IMR-90 (cell line): ENCODE data around the gene NPY4R2. TPM values are rescaled to one million over a fixed set of nuclear protein-coding genes. Genes with fewer than 3 reads are reported as not detected.
"Not testable (repeated sequence)": the region's sequence is repeated elsewhere in the genome, so short reads cannot be mapped to it uniquely, and the experiment has no call there.

Source experiments
- ATAC-seq: fragments of 200-7000 bp; cut with Tn5 transposase; 2 replicates; pipeline ENCODE4 v1.9.1; 2020; ENCODE audit warnings: low read depth, mild to moderate bottlenecking, moderate library complexity
- BruUV-seq: library from RNA; stranded (reverse); fragments of 400-500 nt; replicated peaks from 2 replicates; lab custom pipeline; 2021; lab: Mats Ljungman, UMichigan
- CTCF ChIA-PET: fragments of 300-600 bp; formaldehyde crosslinking; extraction: SDS; loops from one replicate; lab custom pipeline; 2021; ENCODE audit warnings: antibody characterized with exemption; lab: Yijun Ruan, JAX
- POLR2A ChIA-PET: fragments of 300-600 bp; sonication (Branson Sonifier 250); formaldehyde crosslinking; loops from one replicate; lab custom pipeline; 2022; ENCODE audit warnings: antibody characterized with exemption; ENCODE audit not compliant: unreplicated experiment; lab: Charles Lee
- DNase-seq: peaks from one replicate; pipeline ENCODE4 v3.0.0; 2013
- H2AFZ ChIP-seq: replicated peaks from 2 replicates; pipeline ENCODE3; 2013; ENCODE audit warnings: low read length, mild to moderate bottlenecking; ENCODE audit not compliant: poor library complexity
- H2AK5ac ChIP-seq: 2 replicates; pipeline ENCODE4 v1.6.1; 2013; ENCODE audit warnings: low read depth, low read length, inconsistent platforms
- H2AK9ac ChIP-seq: replicated peaks from 2 replicates; pipeline ENCODE3; 2013; ENCODE audit warnings: mild to moderate bottlenecking, low read depth, low read length, moderate library complexity; ENCODE audit not compliant: poor library complexity
- H2BK120ac ChIP-seq: 2 replicates; pipeline ENCODE4 v1.6.1; 2013; ENCODE audit warnings: low read depth, low read length, inconsistent platforms
- H2BK15ac ChIP-seq: 3 replicates; pipeline ENCODE4 v1.6.1; 2013; ENCODE audit warnings: low read depth, low read length, inconsistent platforms
- H2BK20ac ChIP-seq: 2 replicates; pipeline ENCODE4 v1.6.1; 2013; ENCODE audit warnings: low read depth, mild to moderate bottlenecking, inconsistent platforms, low read length, moderate library complexity
- H2BK5ac ChIP-seq: 2 replicates; pipeline ENCODE4 v1.6.1; 2013; ENCODE audit warnings: mild to moderate bottlenecking, low read depth, low read length, inconsistent platforms; ENCODE audit not compliant: poor library complexity, severe bottlenecking
- H3K14ac ChIP-seq: replicated peaks from 2 replicates; pipeline ENCODE4 v1.6.1; 2013; ENCODE audit warnings: low read depth, low read length, inconsistent platforms
- H3K18ac ChIP-seq: 2 replicates; pipeline ENCODE4 v1.6.1; 2013; ENCODE audit warnings: low read depth, low read length, control low read depth
- H3K23ac ChIP-seq: 2 replicates; pipeline ENCODE4 v1.6.1; 2013; ENCODE audit warnings: low read depth, low read length, inconsistent platforms
- H3K27ac ChIP-seq: 2 replicates; pipeline ENCODE4 v1.5.1; 2013; ENCODE audit warnings: mild to moderate bottlenecking, control low read depth, low read length; ENCODE audit not compliant: insufficient read depth
- H3K27me3 ChIP-seq: 2 replicates; pipeline ENCODE4 v1.6.1; 2013; ENCODE audit warnings: low read length; ENCODE audit not compliant: control insufficient read depth, insufficient read depth
- H3K36me3 ChIP-seq: 2 replicates; pipeline ENCODE4 v1.6.1; 2013; ENCODE audit warnings: low read length, mixed read lengths; ENCODE audit not compliant: control insufficient read depth, insufficient read depth
- H3K4ac ChIP-seq: 2 replicates; pipeline ENCODE4 v1.6.1; 2013; ENCODE audit warnings: low read depth, low read length, inconsistent platforms
- H3K4me1 ChIP-seq: 2 replicates; pipeline ENCODE4 v1.6.1; 2013; ENCODE audit warnings: low read length, mixed read lengths; ENCODE audit not compliant: control insufficient read depth, insufficient read depth
- H3K4me2 ChIP-seq: 2 replicates; pipeline ENCODE4 v1.6.1; 2013; ENCODE audit warnings: low read depth, mild to moderate bottlenecking, control low read depth, low read length, moderate library complexity
- H3K4me3 ChIP-seq: 2 replicates; pipeline ENCODE4 v1.5.1; 2013; ENCODE audit warnings: low read depth, mild to moderate bottlenecking, control low read depth, low read length, moderate library complexity; ENCODE audit not compliant: insufficient read depth
- H3K56ac ChIP-seq: 2 replicates; pipeline ENCODE4 v1.6.1; 2013; ENCODE audit warnings: low read length, inconsistent platforms; ENCODE audit not compliant: insufficient read depth; ENCODE audit errors: extremely low read depth
- H3K79me1 ChIP-seq, 2 experiments: 2 replicates each; pipeline ENCODE4 v1.6.1; 2013; ENCODE audit warnings: low read length in 2 of 2, inconsistent platforms in 1 of 2, low read depth in 1 of 2
- H3K9ac ChIP-seq: 2 replicates; pipeline ENCODE4 v1.6.1; 2013; ENCODE audit warnings: low read depth, low read length, control low read depth
- H3K9me1 ChIP-seq: 2 replicates; pipeline ENCODE4 v1.6.1; 2013; ENCODE audit warnings: low read length, inconsistent platforms; ENCODE audit not compliant: insufficient read depth
- H3K9me3 ChIP-seq: 2 replicates; pipeline ENCODE4 v1.6.1; 2013; ENCODE audit warnings: low read length; ENCODE audit not compliant: control insufficient read depth, insufficient read depth
- H4K20me1 ChIP-seq: 2 replicates; pipeline ENCODE4 v1.6.1; 2013; ENCODE audit warnings: low read length, inconsistent platforms; ENCODE audit not compliant: insufficient read depth
- H4K5ac ChIP-seq: 2 replicates; pipeline ENCODE4 v1.6.1; 2013; ENCODE audit warnings: mild to moderate bottlenecking, low read depth, low read length, control low read depth
- H4K8ac ChIP-seq, 2 experiments: 2 replicates each; pipeline ENCODE4 v1.6.1; 2013; ENCODE audit warnings: low read depth in 2 of 2, low read length in 2 of 2, control low read depth in 1 of 2, inconsistent platforms in 1 of 2
- H4K91ac ChIP-seq: 2 replicates; pipeline ENCODE4 v1.6.1; 2013; ENCODE audit warnings: low read depth, low read length, inconsistent platforms; ENCODE audit not compliant: insufficient read depth
- WGBS, 2 experiments: methylation state at CpG; one replicate each; pipeline versions ENCODE4 v1.1.5 to v1.1.7; 2013; ENCODE audit warnings: missing lambda C conversion rate in 2 of 2; ENCODE audit not compliant: insufficient read length in 1 of 2; ENCODE audit errors: extremely low coverage in 2 of 2; 5-methylcytosine and 5-hydroxymethylcytosine counted together
- dilution Hi-C: fragments of 300-500 bp; cut with HindIII; formaldehyde crosslinking; loops from one replicate; pipeline ENCODE4 v1.14.3; 2018; ENCODE audit warnings: low sequenced_read_pairs; ENCODE audit not compliant: unreplicated experiment
- in situ Hi-C: fragments of 300-500 bp; cut with MboI; formaldehyde crosslinking; loops from 3 replicates; pipeline ENCODE4 v1.14.3; 2019; ENCODE audit warnings: low sequenced_read_pairs, inconsistent platforms, mixed read lengths
- intact Hi-C: fragments of 100-400 bp; cut with micrococcal nuclease; formaldehyde crosslinking; loops from 2 replicates; pipeline ENCODE4 v1.10.0; 2022
- polyA plus RNA-seq, 3 experiments: library from polyadenylated mRNA; depleted of rRNA; stranded (reverse); fragments of >200 nt; gene quantifications; 2 replicates each; pipeline ENCODE4 v1.2.3, GENCODE V29; 2012; ENCODE audit warnings: low replicate concordance in 1 of 3
- total RNA-seq: library from RNA; depleted of rRNA; stranded (reverse); fragments of >200 nt; gene quantifications from 2 replicates; pipeline ENCODE4 v1.2.3, GENCODE V29; 2012

NPY4R2 gene
- total and polyA plus RNA-seq, 2 of the 4 experiments (the other 2 are of a cell fraction) = 0.36 to 0.38 TPM

DNA sequence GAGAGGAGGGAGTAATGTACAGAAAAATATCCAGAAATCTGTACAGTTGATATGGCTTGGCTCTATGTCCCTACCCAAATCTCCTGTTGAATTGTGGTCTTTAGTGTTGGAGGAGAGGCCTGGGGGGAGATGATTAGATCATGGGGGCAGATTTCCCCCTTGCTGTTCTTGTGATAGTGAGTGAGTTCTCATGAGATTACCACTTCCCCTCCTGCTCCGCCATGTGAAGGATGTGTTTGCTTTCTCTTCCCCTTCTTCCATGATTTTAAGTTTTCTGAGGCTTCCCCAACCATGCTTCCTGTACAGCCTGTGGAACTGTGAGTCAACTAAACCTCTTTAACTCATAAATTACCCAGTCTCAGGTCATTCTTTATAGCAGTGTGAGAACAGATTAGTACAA is 29.0 kb downstream of the NPY4R2 start:
- H3K4me2 ChIP-seq, H3K18ac ChIP-seq, ATAC-seq, H4K20me1 ChIP-seq, H3K27ac ChIP-seq, H3K4ac ChIP-seq, H2BK120ac ChIP-seq, H2AK5ac ChIP-seq, H3K4me3 ChIP-seq, H3K14ac ChIP-seq, H3K9me3 ChIP-seq, CTCF ChIA-PET, H2BK15ac ChIP-seq, dilution Hi-C loops, H3K36me3 ChIP-seq, H3K23ac ChIP-seq, H2AFZ ChIP-seq, POLR2A ChIA-PET, H3K4me1 ChIP-seq, H3K56ac ChIP-seq, H3K9me1 ChIP-seq, in situ Hi-C loops, H4K91ac ChIP-seq, intact Hi-C loops, H2BK20ac ChIP-seq, H3K27me3 ChIP-seq, H3K79me1 ChIP-seq, H3K9ac ChIP-seq, H4K5ac ChIP-seq, H4K8ac ChIP-seq, BruUV-seq, DNase-seq, H2BK5ac ChIP-seq, H2AK9ac ChIP-seq: not testable (repeated sequence)
- no CpG with 5 or more reads among the region's 1 CpG for WGBS, 2 experiments

DNA sequence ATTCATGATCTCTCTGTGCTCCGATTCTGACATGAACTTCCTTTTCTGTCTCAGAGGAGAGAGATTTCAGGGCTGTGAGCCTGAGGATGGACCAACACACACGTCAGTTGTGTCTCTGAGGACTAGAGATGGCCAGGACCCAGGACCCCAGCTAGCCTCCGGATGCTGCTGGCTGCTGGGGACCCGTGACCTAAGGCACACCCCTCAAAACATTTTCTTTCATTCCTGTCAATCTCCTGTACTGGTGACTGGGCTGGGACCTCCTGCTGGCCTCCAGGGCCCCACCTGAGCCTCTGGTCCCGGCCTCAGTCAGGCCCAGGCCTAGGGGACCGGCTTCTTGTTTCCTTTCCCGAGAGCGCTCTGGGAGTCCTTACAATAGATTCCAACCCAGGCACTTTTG is 38.7 kb downstream of the NPY4R2 start:
- H3K56ac ChIP-seq, H3K4ac ChIP-seq, H3K9me1 ChIP-seq, in situ Hi-C loops, H3K9me3 ChIP-seq, H3K4me2 ChIP-seq, H2AK9ac ChIP-seq, ATAC-seq, H3K4me1 ChIP-seq, intact Hi-C loops, H2AFZ ChIP-seq, H4K20me1 ChIP-seq, H4K91ac ChIP-seq, H2BK15ac ChIP-seq, H3K23ac ChIP-seq, H2BK5ac ChIP-seq, H3K36me3 ChIP-seq, H4K5ac ChIP-seq, H3K18ac ChIP-seq, CTCF ChIA-PET, POLR2A ChIA-PET, H3K79me1 ChIP-seq, H4K8ac ChIP-seq, H2BK20ac ChIP-seq, H3K27ac ChIP-seq, H3K14ac ChIP-seq, H3K9ac ChIP-seq, H3K27me3 ChIP-seq, dilution Hi-C loops, H2BK120ac ChIP-seq, BruUV-seq, DNase-seq, H2AK5ac ChIP-seq, H3K4me3 ChIP-seq: not testable (repeated sequence)
- no CpG with 5 or more reads among the region's 8 CpGs for WGBS, 2 experiments
